ENCODE results near the gene TUBB1.

DNA sequence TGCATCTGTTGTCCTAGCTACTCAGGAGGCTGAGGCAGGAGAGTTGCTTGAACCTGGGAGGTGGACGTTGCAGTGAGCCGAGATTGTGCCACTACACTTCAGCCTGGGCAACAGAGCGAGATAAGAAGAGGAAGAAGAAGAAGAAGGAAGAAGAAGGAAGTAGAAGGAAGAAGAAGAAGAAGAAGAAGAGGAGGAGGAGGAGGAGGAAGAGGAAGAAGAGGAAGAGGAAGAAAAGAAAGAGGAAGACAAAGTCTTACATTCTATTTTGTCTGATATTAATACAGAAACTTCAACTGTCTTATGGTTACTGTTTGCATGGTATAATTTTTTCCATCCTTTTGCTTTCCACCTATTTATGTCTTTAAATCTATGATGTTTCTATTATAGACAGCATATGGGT lies 45.4 kb upstream of the TUBB1 start:
- TF ChIP-seq CTCF (optimal IDR thresholded peaks at IDR 0.05 in 1 of 3, IDR thresholded peaks at IDR 0.05 in 1 of 3, conservative IDR thresholded peaks at IDR 0.05 in 1 of 3; ENCODE audit: extremely low read depth in 1 of 3, insufficient read depth in 2 of 3, low read length in 3 of 3): no peak
- no peak for TF ChIP-seq EZH2 (IDR thresholded peaks at IDR 0.05; ENCODE audit: low read length)

Measured in keratinocyte (primary cell).